NCI-H345 treated with DMSO at 0.1 percent for 48 hours (cell line): ENCODE data around the gene ZFAND6.
"Not testable (repeated sequence)": the region's sequence is repeated elsewhere in the genome, so short reads cannot be mapped to it uniquely, and the experiment has no call there.

Experiments
- DNase-seq: peaks from one replicate; lab custom pipeline; 2025; ENCODE audit not compliant: unreplicated experiment; lab: John Stamatoyannopoulos, UW

Gene ZFAND6

DNA sequence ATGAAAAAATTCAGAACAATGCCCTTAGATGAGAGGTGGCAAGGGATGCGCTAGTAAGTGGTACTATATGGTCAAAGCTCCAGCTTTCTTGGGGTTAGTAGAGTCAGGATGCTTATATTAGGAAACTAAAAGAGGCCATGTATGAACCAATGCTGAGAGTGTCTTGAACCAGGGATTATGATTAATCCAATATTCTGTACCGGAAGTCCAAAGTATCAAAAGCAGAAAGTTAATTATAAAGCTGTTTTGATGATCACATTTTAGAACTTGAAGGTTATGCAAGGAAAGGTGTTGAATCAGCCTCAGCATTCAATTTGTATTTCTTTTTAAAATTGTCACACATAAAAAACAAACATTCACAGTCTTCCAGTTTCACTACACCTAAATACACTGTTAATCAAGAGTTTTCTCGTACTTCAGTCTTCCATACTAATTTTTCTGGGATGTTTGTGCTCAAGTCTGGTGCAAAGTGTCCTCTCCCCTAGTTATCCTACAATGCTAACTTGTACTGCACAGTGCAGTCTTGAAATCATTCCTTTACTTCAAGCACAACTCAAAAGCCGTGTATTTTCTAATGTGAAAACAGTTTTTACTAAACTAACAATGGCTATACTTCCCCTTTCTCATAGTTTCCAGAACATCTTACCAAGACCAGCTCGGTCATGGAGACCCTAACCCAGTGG is 82.6 kb downstream of the ZFAND6 start:
- no peak for DNase-seq

DNA sequence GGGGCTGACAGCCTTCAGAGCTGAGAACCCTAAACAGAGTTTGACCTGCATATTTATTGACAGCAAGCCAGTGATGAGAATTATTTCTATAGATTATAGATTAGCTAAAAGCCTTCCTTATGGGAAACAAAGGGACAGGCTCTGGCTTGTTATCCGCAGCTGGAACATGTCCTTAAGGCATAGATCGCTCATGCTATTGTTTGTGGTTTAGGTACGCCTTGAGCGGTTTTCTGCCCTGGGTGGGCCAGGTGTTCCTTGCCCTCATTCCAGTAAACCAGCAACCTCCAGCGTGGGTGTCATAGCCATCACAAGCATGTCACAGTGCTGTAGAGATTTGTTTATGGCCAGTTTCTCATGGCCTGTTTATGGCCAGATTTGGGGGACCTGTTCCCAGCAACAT is 83.2 kb downstream of the ZFAND6 start:
- no peak for DNase-seq

DNA sequence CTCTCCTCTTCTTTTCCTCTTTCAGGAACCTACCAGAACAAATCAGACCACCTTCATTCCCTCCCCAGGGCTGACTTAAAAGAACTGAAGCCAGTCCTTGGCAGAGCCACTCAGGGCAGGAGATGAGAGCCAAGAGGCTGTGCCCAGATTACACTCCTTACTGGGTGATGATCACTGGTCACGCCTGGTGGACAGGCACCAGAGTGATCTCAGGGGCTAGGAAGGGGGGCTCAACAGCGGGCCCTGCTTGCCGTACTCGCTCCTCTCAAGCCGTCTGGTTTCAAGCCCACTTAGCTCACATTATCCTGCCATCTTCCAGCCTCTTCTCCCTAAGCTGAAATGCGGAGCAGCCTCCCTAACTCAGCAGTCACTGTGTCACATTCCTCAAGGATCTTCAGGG is 91.7 kb downstream of the ZFAND6 start:
- DNase-seq, result no peak

DNA sequence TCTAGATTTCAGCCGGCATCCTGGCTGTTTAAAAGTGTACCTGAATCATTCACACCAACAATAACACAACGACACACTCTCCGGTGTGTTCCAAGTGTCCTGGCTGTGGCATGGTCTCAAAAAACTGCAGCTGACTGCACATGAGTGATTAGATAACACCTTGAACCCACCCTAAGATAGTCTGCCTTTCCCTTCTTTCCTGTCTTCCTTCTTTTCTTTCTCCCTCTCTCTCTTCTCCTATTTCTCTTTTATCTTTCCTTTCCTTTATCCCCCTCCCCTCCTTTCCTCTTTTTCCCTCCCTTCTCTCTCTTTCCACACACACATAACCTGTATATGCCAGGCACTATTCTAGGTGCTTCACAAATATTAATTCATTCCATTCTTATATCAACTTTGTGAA is 92.1 kb downstream of the ZFAND6 start:
- DNase-seq, result no peak

DNA sequence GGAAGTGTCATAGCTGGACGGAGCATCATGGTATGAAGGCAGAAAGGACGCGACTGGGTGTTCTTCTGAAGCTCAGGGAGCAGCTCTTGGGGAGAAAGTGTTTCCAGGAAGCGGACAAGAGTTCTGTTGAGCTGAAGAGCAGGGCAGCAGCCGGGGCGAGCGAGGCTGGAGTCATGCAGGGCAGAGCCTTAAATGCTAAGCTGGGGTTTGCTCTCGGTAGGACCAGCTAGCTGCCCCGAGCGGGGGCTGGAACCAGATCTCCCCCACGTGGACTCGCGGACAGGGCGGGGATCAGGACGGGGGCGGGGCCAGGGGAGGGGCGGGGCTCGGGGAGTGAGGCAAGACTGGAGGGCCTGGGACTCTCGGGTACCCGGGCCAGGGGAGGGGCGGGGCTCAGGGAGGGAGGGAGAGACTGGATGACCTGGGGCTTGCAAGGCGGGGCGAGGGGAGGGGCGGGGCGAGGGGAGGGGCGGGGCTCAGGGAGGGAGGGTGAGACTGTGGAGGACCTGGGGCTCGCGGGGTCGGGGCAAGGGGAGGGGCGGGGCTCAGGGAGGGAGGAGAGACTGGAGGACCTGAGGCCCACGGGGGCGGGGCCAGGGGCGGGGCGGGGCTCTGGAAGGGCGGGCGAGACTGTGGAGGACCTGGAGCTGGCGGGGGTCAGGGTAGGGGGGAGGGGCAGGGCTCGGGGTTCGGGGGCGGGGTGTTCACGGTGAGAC is 92.9 kb downstream of the ZFAND6 start:
- peak; percentile 24 for DNase-seq

DNA sequence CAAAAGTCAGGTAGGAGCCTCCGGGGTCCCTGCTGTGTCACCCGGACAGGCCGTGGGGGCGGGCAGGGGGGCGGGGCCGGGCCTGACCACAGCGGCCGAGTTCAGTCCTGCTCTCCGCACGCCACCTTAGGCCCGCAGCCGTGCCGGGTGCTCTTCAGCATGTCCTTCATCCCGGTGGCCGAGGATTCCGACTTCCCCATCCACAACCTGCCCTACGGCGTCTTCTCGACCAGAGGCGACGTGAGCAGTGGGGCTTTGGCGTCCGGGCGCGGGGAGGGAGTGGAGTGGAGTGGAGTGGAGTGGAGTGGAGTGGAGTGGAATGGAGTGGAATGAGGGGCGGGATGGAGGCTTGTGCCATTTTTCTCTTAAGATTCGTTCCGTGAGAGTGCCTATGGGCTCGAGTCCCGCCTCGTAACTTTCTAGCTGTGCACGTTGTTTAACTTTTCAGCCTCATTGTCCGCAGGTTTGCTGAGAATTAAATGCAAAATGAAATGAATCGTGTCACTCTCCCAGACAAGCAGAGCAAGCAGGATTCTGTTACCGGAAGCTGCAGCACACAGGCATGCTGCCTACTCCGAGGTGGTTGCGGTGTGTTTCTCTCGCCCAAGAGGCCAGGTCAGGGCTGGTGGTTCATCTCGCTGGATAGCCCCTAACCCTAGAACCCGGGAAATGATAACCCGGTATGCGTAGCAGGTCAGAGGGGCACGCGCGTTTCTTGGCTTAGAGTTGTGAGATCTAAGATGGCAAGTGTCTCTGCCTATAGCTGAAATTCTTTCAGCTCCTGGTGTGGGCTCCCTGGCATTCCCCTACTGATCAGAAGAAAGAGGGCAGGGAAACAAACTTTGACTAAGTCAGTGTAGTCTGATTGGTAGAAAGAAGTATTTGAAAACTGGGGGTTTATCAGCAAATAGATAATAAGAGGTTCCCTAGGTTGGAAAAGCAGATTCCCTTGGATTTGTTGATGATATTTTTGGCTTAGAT is 93.7 kb downstream of the ZFAND6 start, which contains the start of gene FAH:
FAH (plus strand) TSS at position 104 of the 981 bp plus-strand sequence; CDS start at position 160, 56 bp downstream.
- peak; percentile 11 for DNase-seq

GRCh38 chr15:80153900-80154299 is 94.4 kb downstream of the ZFAND6 start:
- DNase-seq, result no peak

DNA sequence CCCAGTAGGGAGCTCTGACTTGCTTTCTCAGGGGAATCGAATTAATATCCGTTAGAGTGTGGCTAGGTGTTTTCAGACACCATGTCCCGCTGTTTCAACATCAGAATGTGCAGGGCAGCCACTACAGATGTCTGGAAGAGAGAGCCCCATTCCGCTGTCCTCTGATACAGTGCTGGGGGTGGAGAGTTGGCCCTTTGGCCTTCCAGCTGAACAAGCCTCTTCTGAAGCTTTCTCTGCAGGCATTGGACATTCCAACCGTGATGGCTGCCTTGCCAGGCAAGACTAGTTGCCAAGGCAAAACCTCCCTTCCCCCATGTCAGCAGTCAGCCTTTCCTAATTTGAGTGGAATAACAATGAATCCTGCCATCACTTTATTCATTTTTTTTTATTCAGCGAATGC is 94.9 kb downstream of the ZFAND6 start:
- no peak for DNase-seq

DNA sequence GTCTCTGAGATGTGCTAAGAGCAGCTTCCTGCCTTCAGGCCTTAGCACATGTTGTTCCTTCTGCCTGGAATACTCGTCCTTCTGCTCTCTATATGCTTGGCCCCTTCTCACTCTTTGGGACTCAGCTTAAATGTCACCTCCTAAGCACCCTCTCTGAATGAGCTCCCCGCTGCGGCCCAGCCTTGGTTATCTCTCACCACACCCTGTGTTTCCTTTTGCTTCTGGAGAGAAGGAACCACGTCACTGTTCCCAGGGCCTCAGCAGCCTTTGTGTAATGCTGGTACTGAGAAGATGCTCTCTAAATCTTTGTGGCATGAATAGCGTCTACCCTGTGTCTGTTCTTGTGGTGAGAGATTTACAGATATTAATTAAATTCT is 95.5 kb downstream of the ZFAND6 start:
- DNase-seq, result no peak

GRCh38 chr15:80155378-80156175 is 96.1 kb downstream of the ZFAND6 start:
- DNase-seq, result not testable (repeated sequence)

- DNase-seq, result no peak
Observed at GRCh38 chr15:80156176-80156720, 96.8 kb downstream of the ZFAND6 start.

DNA sequence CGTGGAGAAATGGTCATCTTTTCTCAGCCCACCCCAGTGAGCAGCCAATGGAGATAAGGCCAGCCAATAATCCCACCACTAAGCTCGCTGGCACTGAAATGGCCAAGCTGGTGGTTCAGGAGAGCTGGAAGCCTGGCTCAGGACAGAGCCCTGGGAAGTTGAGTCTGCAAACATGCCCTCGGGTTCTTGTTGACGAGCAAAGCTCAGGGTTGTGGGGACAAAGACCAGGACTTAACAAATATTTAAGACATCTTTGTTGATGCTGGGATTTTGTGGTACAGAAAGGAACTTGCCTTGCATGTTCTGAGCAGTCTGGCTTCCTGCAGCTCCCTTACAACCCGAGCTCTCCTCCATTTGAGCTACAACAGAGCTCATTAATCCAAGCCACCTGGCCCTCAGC is 97.7 kb downstream of the ZFAND6 start:
- no peak for DNase-seq

GRCh38 chr15:80159301-80159700 is 99.8 kb downstream of the ZFAND6 start:
- DNase-seq, result no peak

GRCh38 chr15:80159811-80160569 is 100.5 kb downstream of the ZFAND6 start:
- DNase-seq, result no peak

GRCh38 chr15:80160570-80161156 is 101.2 kb downstream of the ZFAND6 start:
- DNase-seq, result no peak

DNA sequence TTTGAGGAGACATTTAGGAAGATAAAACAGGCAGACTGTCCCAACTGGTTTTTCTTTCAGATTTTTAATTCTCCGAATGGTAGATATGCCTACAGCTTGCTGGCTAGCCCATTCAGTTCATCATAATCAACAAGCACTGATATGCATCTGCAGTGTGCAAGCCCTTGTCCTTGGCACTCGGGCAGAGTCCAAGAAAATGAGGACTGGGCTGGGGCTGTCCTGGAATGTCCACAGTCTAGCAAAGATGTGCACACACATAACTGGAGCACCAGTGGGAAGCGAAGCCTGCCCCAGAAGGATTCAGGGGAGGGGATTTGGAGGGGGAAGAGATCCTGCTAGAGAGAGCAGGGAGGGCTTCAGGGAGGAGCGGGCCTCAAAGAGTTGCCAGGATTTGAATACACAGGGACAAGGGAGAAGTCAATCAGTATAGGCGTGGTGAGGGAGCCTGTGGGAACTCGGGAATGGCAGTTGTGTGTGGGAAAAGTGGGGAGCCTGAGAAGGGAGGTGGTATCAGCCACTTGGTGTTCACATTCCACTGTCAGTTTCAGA is 102.1 kb downstream of the ZFAND6 start:
- no peak for DNase-seq

GRCh38 chr15:80162059-80162554 is 102.6 kb downstream of the ZFAND6 start:
- no peak for DNase-seq

DNA sequence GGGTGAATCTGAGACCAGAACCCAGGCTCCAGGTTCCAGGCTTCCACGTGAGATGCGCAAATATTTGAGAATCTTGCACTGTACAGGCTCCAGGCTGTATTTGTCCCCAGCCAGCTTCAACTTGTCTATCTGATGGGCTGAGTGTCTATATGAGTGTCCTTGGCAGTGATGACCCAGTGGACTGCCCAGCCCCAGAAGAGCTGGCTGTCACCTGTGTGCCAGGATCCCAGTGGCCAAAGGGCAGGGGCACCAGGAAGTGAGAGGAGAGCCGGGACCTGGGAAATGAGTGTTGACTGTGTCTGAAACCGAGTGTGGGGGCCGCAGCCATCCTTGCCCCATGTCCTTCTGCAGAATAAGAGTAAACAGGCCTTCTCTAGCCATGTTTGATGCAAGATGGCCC is 103.7 kb downstream of the ZFAND6 start:
- no peak for DNase-seq

DNA sequence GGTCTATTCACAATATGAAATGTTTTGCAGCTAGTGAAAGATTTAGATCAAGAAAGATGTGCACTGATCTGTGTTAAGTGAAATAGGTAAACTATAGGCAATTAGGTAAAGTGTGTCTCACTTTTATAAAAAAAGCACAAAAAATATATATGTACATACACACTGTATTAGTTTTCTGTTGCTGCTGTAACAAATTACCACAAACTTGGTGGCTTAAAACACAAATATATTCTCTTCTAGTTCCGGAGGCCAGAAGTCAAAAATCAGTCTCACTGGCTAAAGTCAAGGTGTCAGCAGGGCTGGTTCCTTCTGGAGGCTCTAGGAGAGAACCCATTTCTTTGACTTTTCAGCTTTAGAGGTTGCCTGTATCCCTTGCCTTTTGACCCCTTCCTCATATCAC is 104.4 kb downstream of the ZFAND6 start:
- no peak for DNase-seq
